HL-60 (cell line): ENCODE measurements around the gene TMEM9.

Experiments
- SPI1 ChIP-seq: IDR thresholded peaks from 2 replicates; pipeline ENCODE4 v1.6.1; 2012; ENCODE audit warnings: low read depth, mild to moderate bottlenecking, borderline replicate concordance
- TF ChIP-seq, protein P1 (sequence below): IDR thresholded peaks from one replicate; pipeline ENCODE4 v1.5.1; 2011; ENCODE audit warnings: low read length, control low read depth, inconsistent platforms; ENCODE audit not compliant: insufficient read depth
- TF ChIP-seq, protein P2 (sequence below): IDR thresholded peaks from 2 replicates; pipeline ENCODE4 v1.6.1; 2012; ENCODE audit warnings: low read depth; ENCODE audit not compliant: insufficient replicate concordance

DNA sequence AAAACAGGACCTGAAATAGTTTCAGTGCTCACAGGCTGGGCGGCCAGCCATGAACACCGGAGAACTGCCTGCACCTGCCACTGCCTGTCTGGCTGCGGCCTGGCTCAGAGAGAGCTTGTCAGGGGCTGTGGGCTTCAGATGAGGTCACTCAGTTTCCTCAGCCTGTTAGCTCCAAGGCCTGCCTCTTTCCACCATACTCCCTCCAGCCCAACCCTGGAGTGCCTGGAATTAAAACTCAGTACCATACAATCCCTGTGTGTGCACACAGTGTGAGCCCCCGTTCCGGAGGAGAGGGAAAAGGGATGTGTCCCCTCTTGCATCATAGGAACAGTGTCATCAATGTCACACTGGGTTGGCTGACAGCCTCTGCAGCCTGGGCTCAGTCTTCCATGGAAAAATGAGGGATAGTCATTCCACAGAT lies 58.2 kb downstream of the TMEM9 start:
- TF ChIP-seq, protein P1, sequence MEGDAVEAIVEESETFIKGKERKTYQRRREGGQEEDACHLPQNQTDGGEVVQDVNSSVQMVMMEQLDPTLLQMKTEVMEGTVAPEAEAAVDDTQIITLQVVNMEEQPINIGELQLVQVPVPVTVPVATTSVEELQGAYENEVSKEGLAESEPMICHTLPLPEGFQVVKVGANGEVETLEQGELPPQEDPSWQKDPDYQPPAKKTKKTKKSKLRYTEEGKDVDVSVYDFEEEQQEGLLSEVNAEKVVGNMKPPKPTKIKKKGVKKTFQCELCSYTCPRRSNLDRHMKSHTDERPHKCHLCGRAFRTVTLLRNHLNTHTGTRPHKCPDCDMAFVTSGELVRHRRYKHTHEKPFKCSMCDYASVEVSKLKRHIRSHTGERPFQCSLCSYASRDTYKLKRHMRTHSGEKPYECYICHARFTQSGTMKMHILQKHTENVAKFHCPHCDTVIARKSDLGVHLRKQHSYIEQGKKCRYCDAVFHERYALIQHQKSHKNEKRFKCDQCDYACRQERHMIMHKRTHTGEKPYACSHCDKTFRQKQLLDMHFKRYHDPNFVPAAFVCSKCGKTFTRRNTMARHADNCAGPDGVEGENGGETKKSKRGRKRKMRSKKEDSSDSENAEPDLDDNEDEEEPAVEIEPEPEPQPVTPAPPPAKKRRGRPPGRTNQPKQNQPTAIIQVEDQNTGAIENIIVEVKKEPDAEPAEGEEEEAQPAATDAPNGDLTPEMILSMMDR = no peak
- TF ChIP-seq, protein P2, sequence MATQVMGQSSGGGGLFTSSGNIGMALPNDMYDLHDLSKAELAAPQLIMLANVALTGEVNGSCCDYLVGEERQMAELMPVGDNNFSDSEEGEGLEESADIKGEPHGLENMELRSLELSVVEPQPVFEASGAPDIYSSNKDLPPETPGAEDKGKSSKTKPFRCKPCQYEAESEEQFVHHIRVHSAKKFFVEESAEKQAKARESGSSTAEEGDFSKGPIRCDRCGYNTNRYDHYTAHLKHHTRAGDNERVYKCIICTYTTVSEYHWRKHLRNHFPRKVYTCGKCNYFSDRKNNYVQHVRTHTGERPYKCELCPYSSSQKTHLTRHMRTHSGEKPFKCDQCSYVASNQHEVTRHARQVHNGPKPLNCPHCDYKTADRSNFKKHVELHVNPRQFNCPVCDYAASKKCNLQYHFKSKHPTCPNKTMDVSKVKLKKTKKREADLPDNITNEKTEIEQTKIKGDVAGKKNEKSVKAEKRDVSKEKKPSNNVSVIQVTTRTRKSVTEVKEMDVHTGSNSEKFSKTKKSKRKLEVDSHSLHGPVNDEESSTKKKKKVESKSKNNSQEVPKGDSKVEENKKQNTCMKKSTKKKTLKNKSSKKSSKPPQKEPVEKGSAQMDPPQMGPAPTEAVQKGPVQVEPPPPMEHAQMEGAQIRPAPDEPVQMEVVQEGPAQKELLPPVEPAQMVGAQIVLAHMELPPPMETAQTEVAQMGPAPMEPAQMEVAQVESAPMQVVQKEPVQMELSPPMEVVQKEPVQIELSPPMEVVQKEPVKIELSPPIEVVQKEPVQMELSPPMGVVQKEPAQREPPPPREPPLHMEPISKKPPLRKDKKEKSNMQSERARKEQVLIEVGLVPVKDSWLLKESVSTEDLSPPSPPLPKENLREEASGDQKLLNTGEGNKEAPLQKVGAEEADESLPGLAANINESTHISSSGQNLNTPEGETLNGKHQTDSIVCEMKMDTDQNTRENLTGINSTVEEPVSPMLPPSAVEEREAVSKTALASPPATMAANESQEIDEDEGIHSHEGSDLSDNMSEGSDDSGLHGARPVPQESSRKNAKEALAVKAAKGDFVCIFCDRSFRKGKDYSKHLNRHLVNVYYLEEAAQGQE = no peak
- no peak for TF ChIP-seq SPI1
